Peyer's patch (tissue), 4 donors: ENCODE data around the gene PPP1R1B. TPM values are rescaled to one million over a fixed set of nuclear protein-coding genes. Genes with fewer than 3 reads are reported as not detected.

Experiments used
- DNase-seq, 3 donors: peaks; one replicate each; pipeline ENCODE4 v3.0.0-alpha.2; 2017 to 2019
- H3K27ac ChIP-seq, 4 donors: fragments of 200-600 bp; sonication (generic); one replicate each; pipeline ENCODE4 v1.5.1; 2016 to 2019
- H3K27me3 ChIP-seq, 2 donors: fragments of 200-600 bp; sonication (generic); one replicate each; pipeline ENCODE4 v1.5.1; 2019
- H3K36me3 ChIP-seq, 3 donors: fragments of 200-600 bp; sonication (generic); one replicate each; pipeline ENCODE4 v1.5.1; 2016 to 2019
- H3K4me1 ChIP-seq, 4 donors: fragments of 200-600 bp; sonication (generic); one replicate each; pipeline ENCODE4 v1.5.1; 2016 to 2019
- H3K4me3 ChIP-seq, 4 donors: fragments of 200-600 bp; sonication (generic); 1 replicate in 3 of 4; 2 replicates in 1 of 4; pipeline ENCODE4 v1.5.1; 2016 to 2019; ENCODE audit warnings: mild to moderate bottlenecking in 1 of 4
- H3K9me3 ChIP-seq, 4 donors: fragments of 200-600 bp; sonication (generic); one replicate each; pipeline ENCODE4 v1.5.1; 2016 to 2019; ENCODE audit warnings: mild to moderate bottlenecking in 1 of 4
- CTCF ChIP-seq, 6 experiments: fragments of 450-650 bp in 4 of 6; fragments of 200-600 bp in 2 of 6; sonication (generic) in 1 of 6; IDR thresholded peaks; one replicate each; pipeline ENCODE4 v1.5.1; 2017 to 2019; ENCODE audit warnings: antibody characterized with exemption in 6 of 6, mild to moderate bottlenecking in 3 of 6, moderate library complexity in 1 of 6
- POLR2A ChIP-seq, 2 donors: fragments of 450-650 bp; IDR thresholded peaks; one replicate each; pipeline ENCODE4 v1.5.1; 2017; ENCODE audit warnings: antibody characterized with exemption in 2 of 2, mild to moderate bottlenecking in 2 of 2, moderate library complexity in 2 of 2
- total RNA-seq, 4 donors: library from RNA; depleted of rRNA; stranded (reverse); fragments of >200 nt; gene quantifications; one replicate each; pipeline ENCODE4 v1.1.0, GENCODE V29; 2016

The PPP1R1B gene
- total RNA-seq, 4 donors from 2014 or later = 71.8 to 161 (median 125) TPM

GRCh38 chr17:39658760-39659159, 32.0 kb downstream of the PPP1R1B start:
- Histone ChIP-seq H3K27me3 (no peaks in the 10 kb centered on the region), H3K4me1 (peaks cover 0 to 15% (median 3%) of the 10 kb centered on the region in 4 donors), H3K4me3 (no peak overlapping the region), H3K9me3 (no peaks in the 10 kb centered on the region), H3K27ac (peak overlapping the region in 3 of 4 donors; percentile 50 to 62 (median 54)), H3K36me3 (peaks cover 0 to 82% (median 0%) of the 10 kb centered on the region in 3 donors)
- DNase-seq = no peak
- TF ChIP-seq CTCF (IDR thresholded peaks at IDR 0.05) = no peak
- no peak for TF ChIP-seq POLR2A (IDR thresholded peaks at IDR 0.05)

GRCh38 chr17:39659279-39660010, 32.7 kb downstream of the PPP1R1B start:
- H3K27me3 ChIP-seq = no peaks in the 10 kb centered on the region
- TF ChIP-seq CTCF (IDR thresholded peaks at IDR 0.05) (no peak), POLR2A (IDR thresholded peaks at IDR 0.05) (no peak)
- no peak overlapping the region for H3K4me3 ChIP-seq
- DNase-seq = no peak
- H3K36me3 ChIP-seq = peaks cover 0 to 78% (median 0%) of the 10 kb centered on the region in 3 donors
- H3K4me1 ChIP-seq = peaks cover 0 to 22% (median 4%) of the 10 kb centered on the region in 4 donors
- H3K9me3 ChIP-seq = no peaks in the 10 kb centered on the region
- peak overlapping the region in 3 of 4 donors; percentile 50 to 62 (median 54) for H3K27ac ChIP-seq

- peak overlapping the region in 3 of 4 donors; percentile 50 to 62 (median 54) for H3K27ac ChIP-seq
- TF ChIP-seq CTCF (IDR thresholded peaks at IDR 0.05) (no peak), POLR2A (IDR thresholded peaks at IDR 0.05) (no peak)
- no peaks in the 10 kb centered on the region for H3K9me3 ChIP-seq
- H3K4me1 ChIP-seq = peaks cover 0 to 28% (median 6%) of the 10 kb centered on the region in 4 donors
- peaks cover 0 to 73% (median 0%) of the 10 kb centered on the region in 3 donors for H3K36me3 ChIP-seq
- H3K27me3 ChIP-seq = no peaks in the 10 kb centered on the region
- DNase-seq = no peak
- no peak overlapping the region for H3K4me3 ChIP-seq
Measured at GRCh38 chr17:39660011-39660360, 33.2 kb downstream of the PPP1R1B start.

- TF ChIP-seq CTCF (IDR thresholded peaks at IDR 0.05) (no peak), POLR2A (IDR thresholded peaks at IDR 0.05) (no peak)
- Histone ChIP-seq H3K27me3 (no peaks in the 10 kb centered on the region), H3K36me3 (peaks cover 0 to 68% (median 0%) of the 10 kb centered on the region in 3 donors), H3K27ac (peak overlapping the region in 3 of 4 donors; percentile 50 to 62 (median 54)), H3K4me3 (no peak overlapping the region), H3K4me1 (peaks cover 0 to 32% (median 6%) of the 10 kb centered on the region in 4 donors), H3K9me3 (no peaks in the 10 kb centered on the region)
- no peak for DNase-seq
Measured at GRCh38 chr17:39660397-39661385, 33.9 kb downstream of the PPP1R1B start.

GRCh38 chr17:39661744-39662541, 35.2 kb downstream of the PPP1R1B start:
- no peak for DNase-seq
- Histone ChIP-seq H3K4me1 (peaks cover 0 to 44% (median 6%) of the 10 kb centered on the region in 4 donors), H3K4me3 (no peak overlapping the region), H3K9me3 (no peaks in the 10 kb centered on the region), H3K36me3 (peaks cover 0 to 55% (median 0%) of the 10 kb centered on the region in 3 donors), H3K27me3 (no peaks in the 10 kb centered on the region), H3K27ac (no peak overlapping the region)
- TF ChIP-seq POLR2A (IDR thresholded peaks at IDR 0.05) = no peak
- TF ChIP-seq CTCF (IDR thresholded peaks at IDR 0.05) = no peak
